Cardiac muscle cell (in vitro differentiated cells and primary cell): Measurements from ENCODE around the gene TMEM158. TPM values are rescaled to one million over a fixed set of nuclear protein-coding genes. Genes with fewer than 3 reads are reported as not detected.

Experiments
- DNase-seq, 2 donors: peaks; one replicate each; pipeline versions ENCODE4 v3.0.0 to v3.0.0-alpha.2; 2010 to 2017; ENCODE audit warnings: low read depth in 1 of 2, low spot score in 1 of 2
- H3K27ac ChIP-seq: fragments of 200-600 bp; sonication (generic); 2 replicates; pipeline ENCODE4 v1.5.1; 2016
- H3K27me3 ChIP-seq: fragments of 200-600 bp; sonication (generic); 2 replicates; pipeline ENCODE4 v1.6.0; 2016; ENCODE audit warnings: control low read depth
- H3K36me3 ChIP-seq: fragments of 200-600 bp; sonication (generic); 2 replicates; pipeline ENCODE4 v1.5.1; 2016; ENCODE audit warnings: control low read depth
- H3K4me1 ChIP-seq: fragments of 200-600 bp; sonication (generic); 2 replicates; pipeline ENCODE4 v1.8.1; 2017; ENCODE audit warnings: low read depth, mild to moderate bottlenecking, mixed run types
- H3K4me3 ChIP-seq: fragments of 200-600 bp; sonication (generic); 2 replicates; pipeline ENCODE4 v1.5.1; 2016; ENCODE audit warnings: mild to moderate bottlenecking
- H3K9me3 ChIP-seq: fragments of 200-600 bp; sonication (generic); 2 replicates; pipeline ENCODE4 v1.5.1; 2017; ENCODE audit warnings: low read depth, mild to moderate bottlenecking, control low read depth
- CTCF ChIP-seq: IDR thresholded peaks from 2 replicates; pipeline ENCODE4 v1.5.1; 2012; ENCODE audit warnings: low read depth, mild to moderate bottlenecking, low read length
- polyA plus RNA-seq: library from polyadenylated mRNA; unstranded; fragments of >200 nt; fragmentation: Nextera tagmentation; extraction: Ambion mirVana; gene quantifications from 2 replicates; pipeline ENCODE4 v1.2.1, GENCODE V29; 2016
- total RNA-seq: library from RNA; depleted of rRNA; stranded (reverse); fragments of >200 nt; gene quantifications from 2 replicates; pipeline ENCODE4 v1.2.3, GENCODE V29; 2016

TMEM158 gene
- total and polyA plus RNA-seq, 2 experiments from 2014 or later, result 0.83 to 3.4 TPM

GRCh38 chr3:45223889-45224727, 2.0 kb downstream of the TMEM158 start:
- peaks cover 61% of the 10 kb centered on the region for H3K27me3 ChIP-seq
- H3K27ac ChIP-seq, result no peak overlapping the region

GRCh38 chr3:45219694-45220093, 6.4 kb downstream of the TMEM158 start:
- Histone ChIP-seq H3K9me3 (no peaks in the 10 kb centered on the region), H3K36me3 (no peaks in the 10 kb centered on the region), H3K4me1 (no peaks in the 10 kb centered on the region), H3K27me3 (peaks cover 31% of the 10 kb centered on the region), H3K4me3 (no peak overlapping the region), H3K27ac (no peak overlapping the region)
- no peak for DNase-seq
- no peak for TF ChIP-seq CTCF

More at GRCh38 chr3:45223889-45224727, 2.0 kb downstream of the TMEM158 start:
- H3K4me3 ChIP-seq, result peak overlapping the region; percentile 48
- H3K4me1 ChIP-seq, result no peaks in the 10 kb centered on the region
- no peaks in the 10 kb centered on the region for H3K9me3 ChIP-seq
- no peak for TF ChIP-seq CTCF
- H3K36me3 ChIP-seq, result no peaks in the 10 kb centered on the region
- peak in 1 of 2 donors; percentile 42 for DNase-seq

GRCh38 chr3:45218578-45219390, 7.3 kb downstream of the TMEM158 start:
- peaks cover 24% of the 10 kb centered on the region for H3K27me3 ChIP-seq
- H3K4me3 ChIP-seq, result no peak overlapping the region
- no peak for TF ChIP-seq CTCF
- H3K27ac ChIP-seq, result no peak overlapping the region
- no peaks in the 10 kb centered on the region for H3K36me3 ChIP-seq
- peak in 1 of 2 donors; percentile 50 for DNase-seq
- no peaks in the 10 kb centered on the region for H3K9me3 ChIP-seq
- no peaks in the 10 kb centered on the region for H3K4me1 ChIP-seq

GRCh38 chr3:45216021-45216609, 10.0 kb downstream of the TMEM158 start:
- Histone ChIP-seq H3K27me3 (peaks cover 5% of the 10 kb centered on the region), H3K36me3 (no peaks in the 10 kb centered on the region), H3K27ac (no peak overlapping the region), H3K4me3 (no peak overlapping the region), H3K4me1 (no peaks in the 10 kb centered on the region), H3K9me3 (no peaks in the 10 kb centered on the region)
- TF ChIP-seq CTCF, result no peak
- no peak for DNase-seq

GRCh38 chr3:45215466-45215865, 10.6 kb downstream of the TMEM158 start:
- no peaks in the 10 kb centered on the region for H3K4me1 ChIP-seq
- no peak overlapping the region for H3K27ac ChIP-seq
- H3K36me3 ChIP-seq, result no peaks in the 10 kb centered on the region
- H3K9me3 ChIP-seq, result no peaks in the 10 kb centered on the region
- no peak for DNase-seq
- no peak for TF ChIP-seq CTCF
- peaks cover 5% of the 10 kb centered on the region for H3K27me3 ChIP-seq
- H3K4me3 ChIP-seq, result no peak overlapping the region
